Measurements from ENCODE around the gene PURA. TPM values are rescaled to one million over a fixed set of nuclear protein-coding genes. Genes with fewer than 3 reads are reported as not detected.

Gene PURA
- total RNA-seq, 1 experiment from 2014 or later: 3.6 TPM

DNA sequence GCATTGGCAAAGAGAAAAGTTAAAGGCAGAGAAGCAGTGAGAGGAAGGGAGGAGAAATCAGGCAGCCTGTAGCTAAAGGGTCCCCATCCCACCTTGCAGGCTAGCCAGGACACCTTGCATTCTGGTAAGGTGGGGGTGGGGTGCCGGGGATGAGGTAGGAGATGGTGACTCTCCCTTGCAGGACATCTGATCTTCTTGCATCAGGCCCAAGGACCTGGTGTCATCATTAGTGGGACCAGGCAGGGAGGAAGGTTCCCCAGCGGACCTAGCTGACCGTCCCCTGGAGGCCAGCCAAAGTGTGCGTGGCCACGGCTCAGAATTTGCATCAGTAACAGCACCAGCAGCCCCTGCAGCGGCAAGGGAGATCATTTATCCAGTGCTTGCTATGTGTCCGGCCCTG lies 39.3 kb downstream of the PURA start:
- no peak overlapping the region for H2BK15ac ChIP-seq (ENCODE audit: low read depth, low read length)
- Mint-ChIP-seq H3K4me1 (peaks cover 25 to 36% of the 10 kb centered on the region in 2 experiments), H3K36me3 (ENCODE audit: insufficient read depth in 1 of 3, low read depth in 3 of 3) (no peaks in the 10 kb centered on the region), H3K27me3 (ENCODE audit: low read depth) (peaks cover 18% of the 10 kb centered on the region), H3K4me3 (peak overlapping the region in 1 of 2 experiments; percentile 63; a peak in 2 of 5 replicates), H3K27ac (no peak overlapping the region), H3K9me3 (no peaks in the 10 kb centered on the region)
- WGBS (ENCODE audit: extremely low coverage, insufficient read length, low lambda C conversion rate): no CpG with 5 or more reads among the region's 7 CpGs
- no peak overlapping the region for H2BK5ac ChIP-seq (ENCODE audit: insufficient read length, low read length)
- H3K4me2 ChIP-seq (ENCODE audit: insufficient read depth, insufficient read length, low read length): no peak overlapping the region
- H4K91ac ChIP-seq (ENCODE audit: insufficient read length, low read depth, low read length): no peak overlapping the region
- H2BK12ac ChIP-seq (ENCODE audit: insufficient read length, low read depth, low read length): no peak overlapping the region
- no peak overlapping the region for H3K23ac ChIP-seq (ENCODE audit: insufficient read length, low read depth, low read length)
- H2AFZ ChIP-seq (ENCODE audit: low read length): no peak overlapping the region
- H3K56ac ChIP-seq (ENCODE audit: insufficient read length, low read depth, low read length): no peak overlapping the region
- no peak overlapping the region for H3K18ac ChIP-seq (ENCODE audit: insufficient read length, low read depth, low read length)
- H2AK5ac ChIP-seq (ENCODE audit: insufficient read length, low read length): no peak overlapping the region
- H3K9ac ChIP-seq (ENCODE audit: extremely low read depth, insufficient read length, low read length): no peak overlapping the region
- H3K23me2 ChIP-seq (ENCODE audit: insufficient read length, low read depth, low read length, poor library complexity, severe bottlenecking): peaks cover 3% of the 10 kb centered on the region
- H3K14ac ChIP-seq (ENCODE audit: insufficient read depth, low read length): no peak overlapping the region
- H3K79me1 ChIP-seq (ENCODE audit: insufficient read depth, low read depth, low read length, poor library complexity, severe bottlenecking): no peaks in the 10 kb centered on the region
- H4K5ac ChIP-seq (ENCODE audit: insufficient read length, low read depth, low read length): no peak overlapping the region
- no peak overlapping the region for H3K4ac ChIP-seq (ENCODE audit: low read depth, low read length)
- H3K27me3 ChIP-seq (ENCODE audit: insufficient read depth, low read length): no peaks in the 10 kb centered on the region
- H3T11ph ChIP-seq (ENCODE audit: low read length): no peak overlapping the region
- H3K27ac ChIP-seq (ENCODE audit: insufficient read length, low read depth, low read length): no peak overlapping the region
- no peak overlapping the region for H2BK120ac ChIP-seq (ENCODE audit: low read depth, low read length, poor library complexity, severe bottlenecking)
- no peaks in the 10 kb centered on the region for H3K9me3 ChIP-seq (ENCODE audit: control insufficient read depth, low read depth, low read length)
- H3K4me1 ChIP-seq (ENCODE audit: insufficient read depth, low read length): no peaks in the 10 kb centered on the region; the same call in 1 of the 2 replicates
- DNase-seq: no peak
- H4K20me1 ChIP-seq (ENCODE audit: control insufficient read depth, insufficient read depth, insufficient read length): no peaks in the 10 kb centered on the region
- H3K79me2 ChIP-seq (ENCODE audit: insufficient read depth, low read length): no peaks in the 10 kb centered on the region
- H4K8ac ChIP-seq (replicated peaks; ENCODE audit: insufficient read length, low read depth, low read length): no peak overlapping the region
- H2BK20ac ChIP-seq (ENCODE audit: low read depth, low read length, poor library complexity, severe bottlenecking): no peak overlapping the region
- no peak for TF ChIP-seq CTCF (conservative IDR thresholded peaks at IDR 0.05)
